HG02943 (cell line): ENCODE data around the gene EMC1.
A peak's percentile ranks its signal among the peaks of the same experiment; 100 is the strongest.
"Not testable (repeated sequence)": the region's sequence is repeated elsewhere in the genome, so short reads cannot be mapped to it uniquely, and the experiment has no call there.

ENCODE experiments used
- ATAC-seq: cut with Tn5 transposase; IDR thresholded peaks from one replicate; pipeline ENCODE4 v1.9.1; 2021; ENCODE audit warnings: mild to moderate bottlenecking, low read depth, moderate library complexity; ENCODE audit not compliant: unreplicated experiment

The EMC1 gene

GRCh38 chr1:19220080-19220846 lies 31.1 kb downstream of the EMC1 start:
- ATAC-seq = no peak

GRCh38 chr1:19219451-19219850 lies 31.9 kb downstream of the EMC1 start:
- ATAC-seq = no peak

GRCh38 chr1:19216585-19216984 lies 34.7 kb downstream of the EMC1 start:
- not testable (repeated sequence) for ATAC-seq

DNA sequence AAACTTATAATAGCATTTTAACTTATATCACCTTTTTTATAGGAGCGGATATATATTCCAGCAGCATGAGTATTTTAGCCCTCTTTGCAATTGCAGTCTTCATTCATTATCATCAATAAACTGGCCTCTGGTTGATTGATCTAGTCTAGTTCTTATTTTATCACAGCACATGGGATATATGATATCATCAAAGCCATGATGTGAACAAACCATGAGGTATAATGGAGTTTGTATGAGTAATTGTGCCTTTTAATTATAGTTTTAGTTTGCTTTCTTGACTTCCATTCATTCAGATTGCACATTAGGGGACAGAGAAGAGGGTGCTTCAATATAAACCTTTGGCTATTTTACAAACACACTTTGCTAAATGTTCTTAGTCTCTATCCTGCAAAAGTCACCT lies 37.7 kb downstream of the EMC1 start:
- ATAC-seq = no peak

DNA sequence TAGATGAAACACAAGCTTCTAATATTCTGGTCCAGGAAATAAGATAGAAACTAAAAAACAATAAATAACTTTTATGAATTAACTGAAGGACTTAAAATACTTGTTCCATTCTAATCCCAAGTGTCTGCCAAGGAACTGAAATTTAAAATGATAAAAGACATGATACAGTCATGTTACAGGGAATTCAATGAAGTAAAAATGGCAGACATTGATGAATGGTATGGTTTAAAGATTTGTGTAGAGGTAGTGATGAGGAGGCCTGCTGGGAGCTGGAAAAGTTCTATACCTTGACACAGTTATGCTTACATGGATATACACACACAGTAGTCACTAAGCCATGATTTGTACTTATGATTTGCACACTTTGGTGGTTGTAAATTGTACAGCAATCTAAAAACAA lies 39.2 kb downstream of the EMC1 start:
- ATAC-seq = no peak

DNA sequence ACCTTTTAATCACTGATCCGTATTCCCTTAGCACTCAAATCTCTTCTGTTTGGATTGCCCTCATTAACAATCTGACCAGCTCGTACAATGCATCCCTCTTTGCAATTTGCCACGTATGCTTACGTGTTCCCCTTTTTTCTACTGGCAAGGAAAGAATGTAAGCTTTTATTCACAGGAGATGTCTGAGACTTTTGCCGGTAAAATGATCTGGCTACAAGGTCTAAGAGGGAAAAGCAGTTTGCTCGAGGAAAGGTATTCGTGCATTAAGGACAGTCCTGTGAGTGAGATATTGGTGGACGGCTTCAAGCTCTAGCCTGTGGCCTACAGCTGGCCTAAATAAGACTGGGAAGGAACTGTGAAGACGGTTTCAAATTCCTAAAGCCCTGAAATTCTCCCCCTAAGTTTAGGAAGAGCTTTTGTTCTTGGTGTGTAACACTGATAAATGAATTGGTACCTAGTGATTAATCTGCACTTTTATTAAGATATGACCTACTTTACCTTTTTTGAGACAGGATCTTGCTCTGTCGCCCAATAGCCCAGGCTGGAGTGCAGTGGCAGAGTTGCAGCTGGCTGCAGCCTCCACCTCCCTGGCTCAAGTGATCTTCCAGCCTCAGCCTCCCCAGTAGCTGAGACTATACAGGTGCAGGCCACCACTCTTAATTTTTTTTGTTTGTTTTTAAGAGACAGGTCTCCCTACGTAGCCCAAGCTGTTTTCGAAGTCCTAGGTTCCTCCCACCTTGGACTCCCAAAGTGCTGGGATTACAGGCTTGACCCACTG lies 40.4 kb downstream of the EMC1 start:
- no peak for ATAC-seq

- peak; percentile 82 for ATAC-seq
Observed at GRCh38 chr1:19209990-19210771, 41.1 kb downstream of the EMC1 start, which contains the start of gene UBR4. UBR4 (minus strand) TSS chr1:19210266; CDS start chr1:19210248, 18 bp downstream.

DNA sequence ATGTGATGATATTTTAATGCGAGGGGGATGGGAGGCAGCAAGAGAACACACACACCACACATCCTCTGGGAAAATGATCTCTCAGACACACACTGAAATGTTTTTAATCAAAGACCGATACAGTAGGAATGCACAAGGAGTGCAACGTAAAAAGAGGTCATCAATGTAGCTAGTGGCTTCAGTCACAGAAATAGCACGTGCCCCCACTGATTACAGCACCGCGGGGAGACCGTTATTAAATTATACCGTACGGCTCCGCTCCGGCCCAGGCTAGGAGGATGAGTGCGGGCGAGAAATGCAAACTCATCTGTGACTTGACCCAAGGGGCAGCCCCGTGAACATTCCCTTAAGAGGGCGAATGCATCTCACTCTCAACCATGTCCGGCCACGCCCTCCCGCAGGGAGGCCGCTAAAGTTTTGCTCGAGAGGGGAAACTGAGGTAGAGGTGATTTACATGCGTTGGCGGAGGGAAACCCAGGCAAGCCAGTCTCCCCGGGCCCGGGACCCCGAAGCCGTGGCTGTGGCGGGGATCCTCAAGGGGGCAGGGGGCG lies 41.8 kb downstream of the EMC1 start:
- peak; percentile 37 for ATAC-seq

- ATAC-seq = no peak
Observed at GRCh38 chr1:19208710-19209438, 42.5 kb downstream of the EMC1 start.

- no peak for ATAC-seq
Observed at GRCh38 chr1:19206947-19207346, 44.4 kb downstream of the EMC1 start.

DNA sequence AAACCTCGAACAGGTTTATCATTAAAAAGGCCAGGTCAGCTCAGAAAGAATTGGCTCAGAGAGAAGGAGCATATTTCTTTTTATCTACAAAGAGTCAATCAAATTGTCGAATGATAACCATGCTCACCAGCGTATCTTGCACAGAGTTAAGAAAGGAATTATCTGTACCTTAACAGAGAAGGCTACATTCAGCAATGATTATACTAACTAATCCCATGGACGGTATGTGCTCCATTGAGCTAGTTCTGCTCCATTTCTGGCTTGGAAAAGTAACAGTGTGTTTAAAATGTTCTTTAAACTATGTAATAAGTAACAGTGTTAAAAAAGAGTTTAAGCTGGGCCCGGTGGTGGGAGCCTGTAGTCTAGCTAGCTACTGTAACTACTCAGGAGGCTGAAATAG lies 45.5 kb downstream of the EMC1 start:
- ATAC-seq = no peak

GRCh38 chr1:19205403-19205802 lies 45.9 kb downstream of the EMC1 start:
- ATAC-seq = no peak

DNA sequence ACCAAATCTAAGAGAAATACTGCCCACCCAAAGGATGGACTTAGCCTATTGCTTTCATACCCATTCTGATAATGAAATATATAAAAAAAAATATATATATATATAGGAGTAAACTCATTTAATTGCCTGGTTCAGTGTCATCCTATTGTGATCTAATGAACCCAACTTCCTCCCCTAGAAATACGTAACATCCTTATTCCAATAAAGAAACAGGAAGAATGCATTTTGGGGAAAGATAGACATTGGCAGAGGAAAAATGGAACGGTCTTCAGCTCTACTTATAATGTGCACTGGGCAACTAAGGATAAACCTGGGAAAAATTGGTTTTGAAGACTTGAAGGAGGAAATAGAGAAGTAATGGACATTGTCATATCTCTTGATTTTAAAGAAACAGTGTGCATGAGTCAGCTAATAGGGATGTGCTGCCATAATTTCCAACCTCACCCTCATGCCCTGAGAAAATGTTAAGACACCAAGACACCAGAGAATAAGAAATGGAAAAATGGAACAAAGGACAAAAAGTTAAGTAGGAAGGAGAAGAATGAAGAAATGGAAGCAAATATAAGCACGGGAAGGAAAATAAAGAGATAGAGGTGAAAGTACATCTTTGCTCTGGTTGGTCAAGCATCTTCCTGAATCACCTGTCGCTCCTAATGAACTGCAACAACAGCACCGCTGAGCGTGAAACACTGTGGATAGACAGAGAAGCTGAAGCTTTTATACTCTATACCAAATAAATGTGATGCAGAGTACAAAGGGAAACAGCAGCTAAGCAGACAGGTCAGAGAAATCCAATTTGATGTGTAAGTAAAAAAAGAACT lies 46.7 kb downstream of the EMC1 start:
- ATAC-seq = no peak

GRCh38 chr1:19203440-19203839 lies 47.9 kb downstream of the EMC1 start:
- no peak for ATAC-seq

GRCh38 chr1:19202396-19202795 lies 48.9 kb downstream of the EMC1 start:
- ATAC-seq = no peak

GRCh38 chr1:19199969-19200604 lies 51.2 kb downstream of the EMC1 start:
- no peak for ATAC-seq

- ATAC-seq = no peak
Observed at GRCh38 chr1:19199329-19199968, 51.9 kb downstream of the EMC1 start.

- no peak for ATAC-seq
Observed at GRCh38 chr1:19198820-19199219, 52.5 kb downstream of the EMC1 start.
